Amygdala (tissue), 56 donors: ENCODE data around the gene TMEM190.
"Not testable (repeated sequence)": the region's sequence is repeated elsewhere in the genome, so short reads cannot be mapped to it uniquely, and the experiment has no call there.

Source experiments
- DNase-seq, 56 donors: peaks; one replicate each; lab custom pipeline; 2025; lab: John Stamatoyannopoulos, UW

TMEM190 gene

DNA sequence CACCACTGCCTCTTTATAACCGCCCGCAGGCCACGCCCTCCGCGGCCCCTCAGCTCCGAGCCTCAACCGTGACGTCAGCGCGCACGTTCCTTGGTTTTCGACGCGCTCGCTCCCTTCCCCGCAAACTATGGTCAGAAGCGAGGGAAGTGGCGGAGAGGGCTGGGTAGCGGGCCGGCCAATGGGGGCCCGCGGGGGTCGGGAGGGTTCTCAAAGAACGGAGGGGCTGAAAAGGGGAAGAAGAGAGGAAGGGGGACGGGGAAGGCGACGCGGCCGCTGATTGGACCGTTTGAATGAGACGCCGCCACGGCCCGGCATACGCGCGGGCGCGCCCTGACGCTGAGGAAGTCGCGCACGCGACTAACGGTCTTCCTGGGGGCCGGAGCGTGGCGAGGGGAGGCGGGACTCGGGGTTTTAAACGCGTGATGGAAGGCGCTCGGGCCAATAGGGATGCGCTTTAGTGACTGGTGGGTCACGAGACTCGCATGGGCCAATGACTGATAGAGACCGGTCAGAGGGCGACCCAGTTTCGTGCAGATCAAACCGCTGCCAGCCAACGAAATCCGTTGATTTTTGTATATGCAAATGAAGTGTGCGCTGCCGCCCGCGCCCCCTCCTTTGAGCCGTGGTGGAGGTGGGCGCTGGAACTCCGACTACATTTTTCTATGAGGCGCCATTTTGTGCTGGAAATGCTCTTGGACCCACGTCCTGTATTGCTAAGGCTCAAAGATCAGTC is 31.3 kb downstream of the TMEM190 start:
- DNase-seq, result peak; percentile 76 to 99 (median 98)

DNA sequence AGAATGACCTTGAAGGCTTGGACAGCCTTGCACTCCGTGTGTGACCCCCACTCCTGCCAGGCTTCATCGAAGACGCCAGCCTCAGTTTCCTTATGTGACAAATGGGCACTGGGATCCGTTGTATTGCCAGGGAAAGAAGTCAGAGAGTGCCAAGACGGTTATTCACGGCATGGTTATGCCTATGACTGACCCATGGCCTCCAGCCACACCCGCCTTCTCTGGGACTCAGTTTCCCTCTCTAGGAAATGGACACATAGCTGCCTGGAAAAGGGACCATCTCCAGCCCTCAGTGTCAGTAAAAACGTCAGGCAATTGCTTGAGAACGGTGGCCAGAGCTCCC is 31.9 kb downstream of the TMEM190 start:
- no peak for DNase-seq

DNA sequence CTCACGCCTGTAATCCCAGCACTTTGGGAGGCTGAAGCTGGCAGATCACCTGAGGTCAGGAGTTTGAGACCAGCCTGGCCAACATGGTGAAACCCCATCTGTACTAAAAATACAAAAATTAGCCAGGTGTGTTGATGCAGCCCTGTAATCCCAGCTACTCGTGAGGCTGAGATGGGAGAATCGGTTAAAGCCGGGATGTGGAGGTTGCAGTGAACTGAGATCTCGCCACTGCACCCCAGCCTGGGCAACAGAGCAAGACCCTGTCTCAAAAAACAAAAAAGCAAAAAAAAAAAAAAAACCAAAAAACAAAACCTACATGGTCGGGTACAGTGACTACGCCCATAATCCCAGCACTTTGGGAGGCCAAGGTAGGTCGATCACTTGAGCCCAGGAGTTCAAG is 32.6 kb downstream of the TMEM190 start:
- not testable (repeated sequence) for DNase-seq

DNA sequence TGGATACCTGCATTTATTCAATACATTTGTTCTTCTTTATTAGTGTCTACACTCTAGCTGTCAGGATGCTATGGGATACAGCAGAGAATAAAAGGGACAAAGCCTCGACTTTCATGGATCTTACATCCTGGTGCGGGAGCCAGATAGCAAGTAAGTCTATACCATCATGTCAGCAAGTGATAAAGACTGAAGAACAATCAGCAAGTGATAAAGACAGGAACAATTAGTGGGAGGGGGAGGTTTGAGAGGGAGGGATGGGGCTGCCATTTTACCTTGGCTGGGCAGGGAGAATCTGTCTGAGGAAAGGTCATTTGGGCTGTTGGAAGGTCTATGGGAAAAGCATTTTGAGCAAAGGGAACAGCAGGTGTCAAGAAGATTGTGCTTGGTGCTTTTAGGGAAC is 33.5 kb downstream of the TMEM190 start:
- no peak for DNase-seq

DNA sequence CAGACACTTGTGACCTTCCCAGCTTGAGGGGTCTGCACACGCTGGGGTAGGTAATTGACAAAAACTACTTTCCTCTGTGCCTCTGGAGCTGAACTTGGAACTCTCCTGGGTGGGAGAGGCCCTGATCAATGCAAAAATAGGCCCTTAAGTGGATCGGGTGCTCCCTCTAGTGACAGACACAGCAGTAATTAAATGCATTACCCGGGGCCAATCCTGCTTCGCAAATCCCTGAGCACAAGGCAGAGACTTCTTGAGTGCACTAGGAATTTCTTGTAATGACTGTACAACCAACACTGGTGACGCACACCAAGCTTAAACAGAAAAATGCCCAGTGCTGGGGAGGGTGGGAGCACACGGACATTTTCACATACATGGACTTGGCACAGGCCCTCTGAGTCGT is 41.6 kb downstream of the TMEM190 start:
- DNase-seq, result peak in 39 of 56 donors; percentile 17 to 83 (median 39)

DNA sequence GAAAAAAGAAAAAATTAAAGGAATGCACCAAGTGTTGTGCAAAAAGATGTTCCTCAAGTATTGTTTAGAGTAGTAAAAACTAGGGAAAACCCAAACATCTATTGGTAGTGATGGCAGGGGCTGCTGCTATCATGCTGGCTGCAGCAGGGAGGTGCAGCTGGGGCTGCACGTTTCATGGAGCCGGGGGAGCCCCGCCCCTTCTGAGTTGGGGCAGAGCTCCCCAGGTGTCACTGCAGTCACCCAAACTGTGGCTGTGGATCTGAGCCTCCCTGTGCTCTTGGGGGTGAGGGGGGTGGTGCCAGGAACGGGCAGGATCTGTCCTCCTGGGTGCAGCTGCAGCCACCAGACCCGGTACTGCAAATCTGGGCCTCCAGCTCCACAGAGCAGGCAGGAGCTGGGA is 42.5 kb downstream of the TMEM190 start:
- DNase-seq, result peak in 2 of 56 donors; percentile 20 to 21

DNA sequence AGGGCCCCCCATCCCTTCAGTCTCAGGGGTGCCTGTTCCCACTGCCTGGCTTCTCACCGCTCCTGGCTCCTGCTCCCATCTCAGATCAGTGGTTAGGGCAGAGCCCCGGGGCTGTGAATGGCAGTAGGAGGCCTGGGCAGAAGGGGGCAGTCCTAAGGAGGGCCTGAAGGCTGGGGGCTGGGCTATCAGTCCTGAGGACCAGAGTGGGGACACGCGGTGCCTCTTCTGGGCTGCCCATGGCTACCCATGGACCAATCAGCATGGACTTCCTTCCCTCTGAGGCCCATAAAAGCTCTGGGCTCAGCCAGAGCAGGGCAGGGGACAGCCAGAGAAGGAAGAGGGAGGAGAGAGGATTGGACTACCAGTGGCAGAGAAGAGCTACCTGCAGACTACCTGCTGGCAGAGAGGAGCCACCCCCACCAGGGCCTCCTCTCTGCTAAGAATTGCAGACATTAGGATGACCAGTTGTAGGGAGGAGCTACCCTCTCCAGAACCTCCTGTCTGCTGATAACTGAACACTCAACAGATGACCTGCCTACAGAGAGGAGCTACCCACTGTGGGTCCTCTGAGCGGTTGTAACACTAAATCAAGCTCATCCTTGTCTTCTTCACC is 43.1 kb downstream of the TMEM190 start:
- DNase-seq, result peak in 15 of 56 donors; percentile 6 to 69 (median 36)

DNA sequence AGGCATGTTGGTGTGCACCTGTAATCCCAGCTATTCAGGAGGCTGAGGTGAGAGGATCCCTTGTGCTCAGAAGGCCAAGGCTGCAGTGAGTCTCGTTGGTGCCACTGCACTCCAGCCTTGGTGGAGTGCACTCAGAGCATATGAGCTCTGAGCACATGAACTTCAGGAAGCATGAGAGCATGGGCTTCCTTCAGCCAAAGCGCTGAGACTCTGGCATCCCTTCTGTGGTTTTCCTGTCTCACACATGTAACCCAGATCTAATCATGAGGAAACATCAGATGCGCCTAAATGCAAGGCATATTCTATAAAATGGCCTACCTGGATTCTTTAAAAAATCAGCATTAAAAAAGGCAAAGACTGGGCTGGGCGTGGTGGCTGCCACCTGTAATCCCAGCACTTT is 44.7 kb downstream of the TMEM190 start:
- not testable (repeated sequence) for DNase-seq

DNA sequence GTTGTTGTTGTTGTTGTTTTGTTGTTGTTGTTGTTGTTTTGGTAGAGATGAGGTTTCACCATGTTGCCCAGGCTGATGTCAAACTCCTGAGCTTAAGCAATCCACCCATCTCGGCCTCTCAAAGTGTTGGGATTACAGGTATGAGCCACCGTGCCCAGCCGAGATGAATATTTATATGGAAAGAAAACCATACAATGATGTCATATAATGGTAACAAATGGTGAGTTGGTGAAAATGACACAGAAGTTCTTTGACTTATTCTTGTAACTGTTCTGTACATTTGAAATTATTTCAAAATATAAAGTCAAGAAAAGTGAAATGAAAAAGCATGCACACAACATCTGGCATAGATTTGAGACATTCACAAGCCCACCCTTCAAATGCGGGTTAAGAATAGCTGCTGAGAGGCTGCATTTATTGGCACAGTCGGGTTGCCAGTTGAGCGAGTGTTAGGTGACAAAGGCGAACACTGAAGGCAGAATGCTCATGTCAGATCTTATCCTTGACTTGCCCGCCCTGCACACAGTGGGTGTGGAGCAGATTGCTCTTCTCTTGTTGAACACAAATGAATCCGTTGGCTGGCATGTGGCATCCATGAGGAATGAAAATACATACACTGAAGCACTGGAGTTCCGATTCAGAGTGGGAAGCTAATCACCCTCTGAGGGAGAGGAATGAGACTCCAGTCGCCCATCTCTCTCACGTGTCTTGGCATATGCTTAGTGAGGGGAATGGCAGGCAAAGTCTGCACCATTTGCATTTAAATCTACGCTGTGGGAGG is 46.8 kb downstream of the TMEM190 start:
- DNase-seq, result peak in 1 of 56 donors; percentile 17

DNA sequence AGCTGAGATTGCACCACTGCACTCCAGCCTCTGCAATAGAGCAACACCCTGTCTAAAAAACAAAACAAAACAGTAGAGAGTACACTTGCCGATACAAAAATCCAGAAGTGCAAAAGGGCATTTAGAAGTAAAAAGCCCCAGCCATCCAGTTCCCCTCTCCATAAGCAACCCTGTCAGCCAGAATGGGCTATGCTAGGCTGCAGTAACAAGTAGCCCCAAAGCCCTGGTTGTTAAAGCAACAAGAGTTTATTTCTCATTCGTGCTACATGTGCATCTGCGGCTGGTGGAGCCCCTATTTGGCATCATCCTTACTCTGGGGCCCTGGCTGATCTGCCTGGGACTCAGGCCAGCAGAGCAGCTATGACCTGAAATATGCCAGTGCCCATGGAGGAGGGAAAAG is 47.9 kb downstream of the TMEM190 start:
- no peak for DNase-seq

DNA sequence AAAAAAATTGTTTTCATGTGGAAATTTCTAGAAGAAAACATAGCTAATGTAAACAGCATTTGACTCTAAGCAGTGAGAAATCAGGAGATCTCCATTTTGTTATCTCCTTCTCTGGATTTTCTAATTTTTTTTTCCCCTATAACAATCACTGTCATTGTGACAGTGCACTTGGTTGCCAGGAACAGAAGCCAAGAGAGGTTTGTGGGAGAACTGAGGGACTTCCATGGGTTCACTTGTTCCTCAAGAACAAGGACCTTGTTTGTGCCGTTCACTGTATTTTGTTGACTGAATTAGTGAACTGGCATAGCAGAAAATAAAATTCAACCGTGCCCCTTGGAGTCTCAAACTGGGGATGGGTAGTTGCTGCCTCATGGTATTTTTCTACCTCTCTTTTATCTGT is 49.4 kb downstream of the TMEM190 start:
- DNase-seq, result peak in 32 of 56 donors; percentile 13 to 83 (median 52)
